Renal cortex interstitium (tissue), 11 donors: Measurements from ENCODE around the gene UCHL3. TPM values are rescaled to one million over a fixed set of nuclear protein-coding genes. Genes with fewer than 3 reads are reported as not detected.

ENCODE experiments used
- DNase-seq, 11 donors: peaks; one replicate each; pipeline ENCODE4 v3.0.0-alpha.2; 2013; ENCODE audit warnings: low read depth in 9 of 11, low spot score in 4 of 11; ENCODE audit errors: extremely low read depth in 1 of 11
- polyA plus RNA-seq, 3 donors: library from polyadenylated mRNA; unstranded; fragments of 120-200 nt; gene quantifications; one replicate each; pipeline ENCODE4 v1.2.1, GENCODE V29; 2013; ENCODE audit not compliant: insufficient read length in 3 of 3

UCHL3 gene
- polyA plus RNA-seq, 3 donors: 30.0 to 38.7 (median 30.1) TPM

DNA sequence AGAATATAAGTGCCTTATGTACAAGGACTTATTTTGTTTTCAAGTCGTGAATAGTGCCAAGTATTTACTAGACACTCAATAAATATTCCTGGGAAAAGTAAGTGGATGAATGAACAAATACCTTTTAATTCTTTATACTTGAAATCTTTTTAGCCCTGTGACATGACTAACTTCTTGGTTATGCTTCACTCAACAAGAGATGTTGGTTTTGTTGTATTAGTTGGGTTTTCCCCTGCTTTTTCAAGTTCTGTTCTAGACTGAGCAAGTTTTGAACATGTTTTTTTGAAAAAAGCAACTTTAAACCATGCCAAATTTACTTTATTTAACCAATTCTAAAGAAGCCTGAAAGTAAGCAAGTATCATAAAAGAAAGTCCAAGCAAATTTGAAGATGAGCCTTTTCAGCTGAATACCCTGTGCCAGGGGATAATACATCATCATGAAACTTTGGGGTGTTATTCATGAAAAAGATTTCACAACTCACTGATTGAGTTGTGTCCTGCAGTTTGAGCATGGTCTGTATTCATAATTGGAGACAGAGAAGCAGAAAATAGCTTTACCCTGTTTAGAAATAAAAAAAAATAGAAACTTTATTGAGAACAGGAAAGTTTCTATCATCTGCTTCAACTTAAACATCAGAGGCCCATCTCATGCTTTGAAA lies 97.7 kb downstream of the UCHL3 start:
- DNase-seq: no peak

- no peak for DNase-seq
Measured at GRCh38 chr13:75648446-75648845, 98.9 kb downstream of the UCHL3 start.

DNA sequence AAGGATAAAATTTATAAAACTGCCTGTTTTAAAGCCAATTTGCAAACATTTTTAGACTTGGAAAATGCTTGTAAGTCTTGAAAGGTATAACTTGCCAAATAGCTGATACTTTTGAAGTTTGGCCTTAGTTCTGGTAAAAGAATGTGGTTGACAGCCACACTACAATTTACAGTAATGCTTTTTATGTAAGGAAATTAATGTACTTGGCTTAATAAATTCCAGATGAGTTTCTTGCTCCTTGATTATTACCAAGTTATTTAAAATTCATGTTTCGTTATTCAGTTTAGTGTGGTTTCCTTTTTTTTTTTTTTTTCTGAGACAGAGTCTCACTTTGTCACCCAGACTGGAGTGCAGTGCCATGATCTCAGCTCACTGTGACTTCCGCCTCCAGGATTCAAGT lies 101.4 kb downstream of the UCHL3 start:
- no peak for DNase-seq

DNA sequence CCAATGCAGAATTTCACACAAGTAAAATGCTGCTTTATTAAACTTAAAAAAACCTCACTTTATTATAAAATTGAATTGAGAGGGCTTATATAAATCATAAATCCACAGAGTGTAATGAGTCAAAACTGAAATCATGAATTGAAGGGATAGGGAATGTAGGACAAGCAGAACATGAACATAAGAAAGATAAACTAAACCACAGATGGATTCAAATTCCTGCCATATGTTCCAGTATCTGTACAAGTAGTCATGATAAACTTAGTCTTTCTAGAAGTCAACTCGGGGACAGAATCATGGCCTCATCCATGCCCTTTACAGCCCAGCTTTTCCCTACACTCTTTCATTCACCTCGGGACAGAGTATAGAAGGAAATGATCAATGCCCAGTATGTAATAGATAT lies 103.1 kb downstream of the UCHL3 start:
- no peak for DNase-seq

Other genes starting within 250 kb of the UCHL3 start
- 10 to 100 TPM; 45.6 to 59.9 (median 47.5) TPM for gene TBC1D4, start 67.6 kb upstream of the UCHL3 start, polyA plus RNA-seq
- 100 to 1,000 TPM; 205 to 265 (median 255) TPM for gene COMMD6, start 11.9 kb upstream of the UCHL3 start, polyA plus RNA-seq
- 100 to 1,000 TPM in 1 of 3 donors, 10 to 100 TPM in 2; 75.1 to 110 (median 90.1) TPM for gene LMO7, start 86.5 kb downstream of the UCHL3 start, polyA plus RNA-seq